ENCODE results near the gene CYTH2. TPM values are rescaled to one million over a fixed set of nuclear protein-coding genes. Genes with fewer than 3 reads are reported as not detected.
"Not testable (repeated sequence)": the region's sequence is repeated elsewhere in the genome, so short reads cannot be mapped to it uniquely, and the experiment has no call there.

CYTH2 gene
- total and polyA plus RNA-seq, 5 experiments from 2014 or later: 20.5 to 77.7 (median 32.0) TPM

- peaks cover 0 to 24% (median 0%) of the 10 kb centered on the region in 3 donors for H3K36me3 Mint-ChIP-seq
Observed at GRCh38 chr19:48479686-48480085, 10.5 kb downstream of the CYTH2 start.

DNA sequence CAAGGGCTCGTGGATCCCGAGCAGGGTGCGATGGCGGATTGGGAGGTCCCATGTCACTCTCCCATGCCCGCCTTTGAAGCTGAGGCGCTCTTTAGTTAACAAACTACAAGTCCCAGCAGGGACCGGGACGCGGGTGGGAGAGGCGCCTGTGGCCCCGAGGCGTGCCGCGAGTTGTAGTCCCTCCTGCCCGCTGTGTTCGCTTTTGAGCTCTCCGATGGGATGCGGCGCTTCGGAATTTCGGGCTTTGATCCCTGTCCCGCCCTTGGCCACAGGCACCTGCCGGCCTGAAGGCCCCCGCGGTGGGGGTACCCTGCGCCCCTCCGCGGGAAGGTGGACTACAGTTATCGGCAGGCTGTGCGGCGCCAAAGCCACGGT lies 11.0 kb downstream of the CYTH2 start:
- POLR2A ChIA-PET: interaction anchor here (0.6 to 2.9 kb wide), 11 partner anchors 10 to 159 kb away, joined by 3 to 21 read pairs (median 5); partner anchors contain the start of gene GRWD1
- Mint-ChIP-seq H3K4me3 (peak overlapping the region; percentile 81 to 95 (median 86)), H3K27ac (peak overlapping the region in 9 of 10 donors; percentile 84 to 94 (median 89)), H3K27me3 (no peaks in the 10 kb centered on the region), H3K9me3 (no peaks in the 10 kb centered on the region), H3K36me3 (peaks cover 0 to 19% (median 0%) of the 10 kb centered on the region in 3 donors), H3K4me1 (peaks cover 13 to 38% (median 26%) of the 10 kb centered on the region in 4 donors)
- DNase-seq: peak in 7 of 10 donors; percentile 28 to 77 (median 45)
- ATAC-seq: peak; percentile 59 to 64

More at GRCh38 chr19:48479686-48480085, 10.5 kb downstream of the CYTH2 start:
- no peaks in the 10 kb centered on the region for H3K9me3 Mint-ChIP-seq
- no peak for ATAC-seq
- peak overlapping the region; percentile 14 to 94 (median 84) for H3K27ac Mint-ChIP-seq
- H3K27me3 Mint-ChIP-seq: no peaks in the 10 kb centered on the region
- POLR2A ChIA-PET: interaction anchor here (0.6 to 2.9 kb wide), 6 partner anchors 10 to 158 kb away, joined by 3 to 21 read pairs (median 4); a partner anchor contains a TSS
- H3K4me1 Mint-ChIP-seq: peaks cover 13 to 38% (median 26%) of the 10 kb centered on the region in 4 donors
- H3K4me3 Mint-ChIP-seq: peak overlapping the region; percentile 59 to 95 (median 86)
- peak in 1 of 10 donors; percentile 55 for DNase-seq

GRCh38 chr19:48480558-48481500 lies 11.7 kb downstream of the CYTH2 start:
- DNase-seq: peak in 9 of 10 donors; percentile 44 to 77 (median 59)
- Mint-ChIP-seq H3K4me1 (peaks cover 13 to 38% (median 25%) of the 10 kb centered on the region in 4 donors), H3K27me3 (no peaks in the 10 kb centered on the region), H3K9me3 (no peaks in the 10 kb centered on the region), H3K27ac (peak overlapping the region; percentile 84 to 94 (median 91)), H3K36me3 (peaks cover 0 to 12% (median 0%) of the 10 kb centered on the region in 3 donors), H3K4me3 (peak overlapping the region; percentile 81 to 95 (median 86))
- POLR2A ChIA-PET: interaction anchor here (0.6 to 2.9 kb wide), 13 partner anchors 9 to 1396 kb away, joined by 3 to 21 read pairs (median 5); partner anchors contain the start of genes AKT1S1 and GRWD1
- ATAC-seq: peak; percentile 83 to 84

GRCh38 chr19:48481846-48482639 lies 12.9 kb downstream of the CYTH2 start:
- H3K27me3 Mint-ChIP-seq: no peaks in the 10 kb centered on the region
- peak overlapping the region in 8 of 10 donors; percentile 40 to 88 (median 62) for H3K27ac Mint-ChIP-seq
- H3K4me1 Mint-ChIP-seq: peaks cover 13 to 38% (median 25%) of the 10 kb centered on the region in 4 donors
- H3K4me3 Mint-ChIP-seq: peak overlapping the region; percentile 63 to 95 (median 86)
- POLR2A ChIA-PET: interaction anchor here (1.1 to 2.9 kb wide), 4 partner anchors 8 to 36 kb away, joined by 5 to 21 read pairs (median 14); partner anchors contain the start of gene GRWD1
- peaks cover 0 to 6% (median 0%) of the 10 kb centered on the region in 3 donors for H3K36me3 Mint-ChIP-seq
- H3K9me3 Mint-ChIP-seq: no peaks in the 10 kb centered on the region
- ATAC-seq (no peak), DNase-seq (no peak)

DNA sequence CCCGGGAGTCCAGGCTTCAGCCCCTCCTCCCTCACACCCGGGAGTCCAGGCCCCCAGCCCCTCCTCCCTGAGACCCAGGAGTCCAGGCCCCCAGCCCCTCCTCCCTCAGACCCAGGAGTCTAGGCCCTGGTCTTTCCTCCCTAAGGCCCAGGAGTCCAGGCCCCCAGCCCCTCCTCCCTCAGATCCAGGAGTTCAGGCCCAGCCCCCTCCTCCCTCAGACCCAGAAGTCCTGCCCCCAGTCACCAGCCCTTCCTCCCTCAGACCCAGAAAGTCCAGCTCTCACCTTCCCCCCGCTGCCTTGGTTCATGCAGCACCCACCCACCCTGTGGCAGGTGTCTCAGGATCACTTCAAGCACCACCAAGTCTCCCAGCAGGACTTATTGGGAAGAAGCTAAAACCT lies 14.1 kb downstream of the CYTH2 start:
- H3K4me3 Mint-ChIP-seq: no peak overlapping the region
- no peaks in the 10 kb centered on the region for H3K27me3 Mint-ChIP-seq
- peaks cover 0 to 6% (median 0%) of the 10 kb centered on the region in 3 donors for H3K36me3 Mint-ChIP-seq
- no peaks in the 10 kb centered on the region for H3K9me3 Mint-ChIP-seq
- ATAC-seq: no peak
- POLR2A ChIA-PET: no interaction called here
- no peak for DNase-seq
- peak overlapping the region in 4 of 10 donors; percentile 22 to 90 (median 49) for H3K27ac Mint-ChIP-seq
- peaks cover 13 to 38% (median 25%) of the 10 kb centered on the region in 4 donors for H3K4me1 Mint-ChIP-seq

DNA sequence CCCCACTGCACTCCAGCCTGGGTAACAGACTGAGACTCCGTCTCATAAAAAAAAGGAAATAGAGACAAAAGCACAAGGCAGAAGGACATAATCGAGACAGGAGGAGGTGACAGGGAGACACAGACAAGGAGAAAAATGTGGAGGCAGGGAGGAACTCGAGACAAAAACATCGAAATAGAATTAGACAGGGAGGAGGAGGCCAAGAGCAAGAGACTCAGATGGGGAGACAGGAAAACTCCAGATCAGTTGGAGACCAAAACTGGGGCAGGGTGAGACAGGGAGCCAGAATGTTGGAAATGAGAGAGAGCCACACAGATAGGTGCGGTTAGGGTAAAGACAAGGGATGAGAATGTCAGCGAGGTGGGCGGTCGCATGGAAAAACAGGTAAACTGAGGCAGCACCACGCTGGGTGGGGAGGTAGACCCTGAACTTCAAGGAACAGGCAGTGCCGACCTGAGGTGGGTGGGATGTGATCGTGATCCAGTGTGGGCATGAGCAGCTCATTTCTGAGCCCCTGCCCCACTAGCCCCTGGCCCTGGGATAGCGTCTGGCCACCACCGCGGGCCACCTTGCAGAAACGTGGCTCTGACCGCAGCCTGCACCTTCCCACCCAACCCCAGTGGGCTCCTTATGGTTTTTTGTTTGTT lies 15.2 kb downstream of the CYTH2 start:
- no peaks in the 10 kb centered on the region for H3K9me3 Mint-ChIP-seq
- H3K27ac Mint-ChIP-seq: peak overlapping the region in 4 of 10 donors; percentile 56 to 90 (median 62)
- H3K36me3 Mint-ChIP-seq: peaks cover 0 to 4% (median 0%) of the 10 kb centered on the region in 3 donors
- H3K27me3 Mint-ChIP-seq: no peaks in the 10 kb centered on the region
- no peak for DNase-seq
- H3K4me1 Mint-ChIP-seq: peaks cover 11 to 37% (median 23%) of the 10 kb centered on the region in 4 donors
- ATAC-seq: no peak
- H3K4me3 Mint-ChIP-seq: no peak overlapping the region
- POLR2A ChIA-PET: no interaction called here

- H3K9me3 Mint-ChIP-seq: no peaks in the 10 kb centered on the region
- DNase-seq (no peak), ATAC-seq (no peak)
- peak overlapping the region in 1 of 10 donors; percentile 52 for H3K27ac Mint-ChIP-seq
- H3K27me3 Mint-ChIP-seq: no peaks in the 10 kb centered on the region
- H3K36me3 Mint-ChIP-seq: peaks cover 0 to 4% (median 0%) of the 10 kb centered on the region in 3 donors
- peaks cover 11 to 31% (median 24%) of the 10 kb centered on the region in 4 donors for H3K4me1 Mint-ChIP-seq
- POLR2A ChIA-PET: no interaction called here
- no peak overlapping the region for H3K4me3 Mint-ChIP-seq
Observed at GRCh38 chr19:48484931-48485612, 15.9 kb downstream of the CYTH2 start.

GRCh38 chr19:48486706-48487105 lies 17.5 kb downstream of the CYTH2 start:
- H3K9me3 Mint-ChIP-seq, POLR2A ChIA-PET: not testable (repeated sequence)

GRCh38 chr19:48487544-48487943 lies 18.4 kb downstream of the CYTH2 start:
- no peak for ATAC-seq

More at GRCh38 chr19:48486706-48487105, 17.5 kb downstream of the CYTH2 start:
- H3K27me3 Mint-ChIP-seq, ATAC-seq, H3K4me3 Mint-ChIP-seq, DNase-seq, H3K36me3 Mint-ChIP-seq: not testable (repeated sequence)
- peak overlapping the region in 1 of 10 donors; percentile 43 for H3K27ac Mint-ChIP-seq
- H3K4me1 Mint-ChIP-seq: peaks cover 11 to 27% (median 25%) of the 10 kb centered on the region in 4 donors

GRCh38 chr19:48487948-48488347 lies 18.8 kb downstream of the CYTH2 start:
- no peaks in the 10 kb centered on the region for H3K9me3 Mint-ChIP-seq
- peaks cover 0 to 4% (median 0%) of the 10 kb centered on the region in 3 donors for H3K36me3 Mint-ChIP-seq
- ATAC-seq (no peak), DNase-seq (no peak)
- POLR2A ChIA-PET: interaction anchor here (0.7 kb wide), 1 partner anchor 248 kb away, joined by 5 read pairs; no protein-coding TSS in a partner anchor
- no peak overlapping the region for H3K27ac Mint-ChIP-seq
- peaks cover 19 to 35% (median 31%) of the 10 kb centered on the region in 4 donors for H3K4me1 Mint-ChIP-seq
- peaks cover 0 to 4% (median 0%) of the 10 kb centered on the region in 5 donors for H3K27me3 Mint-ChIP-seq
- no peak overlapping the region for H3K4me3 Mint-ChIP-seq

More at GRCh38 chr19:48487544-48487943, 18.4 kb downstream of the CYTH2 start:
- H3K4me3 Mint-ChIP-seq: no peak overlapping the region
- no peak for DNase-seq
- no peaks in the 10 kb centered on the region for H3K9me3 Mint-ChIP-seq
- H3K27ac Mint-ChIP-seq: no peak overlapping the region
- H3K27me3 Mint-ChIP-seq: peaks cover 0 to 2% (median 0%) of the 10 kb centered on the region in 5 donors
- peaks cover 0 to 4% (median 0%) of the 10 kb centered on the region in 3 donors for H3K36me3 Mint-ChIP-seq
- POLR2A ChIA-PET: no interaction called here
- H3K4me1 Mint-ChIP-seq: peaks cover 16 to 31% (median 27%) of the 10 kb centered on the region in 4 donors

- peaks cover 20 to 37% (median 35%) of the 10 kb centered on the region in 4 donors for H3K4me1 Mint-ChIP-seq
- H3K27ac Mint-ChIP-seq, H3K4me3 Mint-ChIP-seq, H3K9me3 Mint-ChIP-seq, DNase-seq, ATAC-seq, H3K27me3 Mint-ChIP-seq, H3K36me3 Mint-ChIP-seq: not testable (repeated sequence)
- POLR2A ChIA-PET: interaction anchor here (0.7 kb wide), 1 partner anchor 248 kb away, joined by 5 read pairs; no protein-coding TSS in a partner anchor
Observed at GRCh38 chr19:48488478-48488877, 19.3 kb downstream of the CYTH2 start.
